ENCODE measurements around the gene KY.

KY gene

DNA sequence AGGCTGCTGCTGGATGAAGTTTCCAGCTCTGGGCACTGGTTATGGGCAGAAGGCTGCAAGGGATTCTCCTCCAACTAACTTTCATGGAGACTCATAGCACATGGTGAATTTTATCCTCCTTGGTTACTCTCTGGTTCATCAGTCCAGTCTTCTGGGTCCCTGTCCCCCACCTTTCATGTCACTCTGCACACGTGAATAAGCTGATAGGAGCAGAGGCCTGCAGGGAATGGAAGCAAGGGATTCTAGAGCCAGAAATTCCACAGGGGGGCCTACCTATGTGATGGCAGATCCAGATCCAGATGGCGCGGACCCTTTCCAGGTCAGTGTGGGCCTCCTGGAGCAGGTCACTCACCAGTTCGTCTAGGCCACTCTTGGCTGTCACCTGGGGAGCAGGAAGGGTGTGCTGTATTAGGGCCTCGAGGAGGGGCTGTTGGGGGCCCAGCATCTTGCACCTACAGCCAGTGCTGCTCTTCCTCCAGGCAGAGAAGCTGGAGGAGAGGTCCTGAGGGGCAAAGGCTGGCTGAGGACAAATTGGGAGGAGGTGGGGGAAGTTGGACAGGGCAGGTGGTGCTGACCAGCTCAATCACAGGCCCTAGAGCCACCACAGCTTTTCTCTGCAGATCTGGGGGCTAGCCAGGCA lies 30.2 kb downstream of the KY start:
- DNase-seq (ENCODE audit: low read depth in 2 of 2, low spot score in 1 of 2) = no peak

DNA sequence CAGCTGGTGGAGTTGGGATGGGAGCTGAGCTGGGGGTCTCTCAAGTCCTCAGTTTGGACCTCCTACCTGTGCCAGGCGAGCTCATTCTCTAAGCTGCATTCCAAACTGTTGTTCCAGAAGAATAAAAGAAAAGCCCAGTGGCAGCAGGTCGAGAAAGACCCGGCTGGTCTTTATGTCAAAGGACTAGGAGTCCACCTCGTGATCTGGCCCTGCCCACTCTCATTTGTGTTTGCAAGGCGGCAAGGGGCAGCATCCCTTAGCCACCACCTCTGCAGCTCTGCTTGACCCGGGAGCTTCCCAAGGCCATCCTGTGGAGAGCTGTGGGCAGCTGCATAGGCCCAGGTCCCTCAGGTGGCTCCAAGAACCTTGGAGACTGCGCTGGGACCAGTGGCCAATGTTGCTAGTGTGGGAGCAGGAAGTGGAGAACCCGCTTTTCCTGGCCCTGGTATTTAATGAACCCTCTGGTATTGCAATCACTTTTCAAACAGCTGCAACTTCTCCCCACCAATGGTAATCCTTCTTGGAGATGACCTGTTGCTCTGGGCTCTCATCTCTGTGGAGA lies 30.9 kb downstream of the KY start:
- no peak for DNase-seq (ENCODE audit: low read depth in 2 of 2, low spot score in 1 of 2)

GRCh38 chr3:134619301-134619615 lies 31.6 kb downstream of the KY start:
- no peak for DNase-seq (ENCODE audit: low read depth in 2 of 2, low spot score in 1 of 2)

- DNase-seq (ENCODE audit: low read depth in 2 of 2, low spot score in 1 of 2) = no peak
Measured at GRCh38 chr3:134618478-134619300, 32.1 kb downstream of the KY start.

GRCh38 chr3:134617608-134618477 lies 33.0 kb downstream of the KY start:
- DNase-seq (ENCODE audit: low read depth in 2 of 2, low spot score in 1 of 2) = no peak

- no peak for DNase-seq (ENCODE audit: low read depth in 2 of 2, low spot score in 1 of 2)
Measured at GRCh38 chr3:134615743-134616142, 35.1 kb downstream of the KY start.

DNA sequence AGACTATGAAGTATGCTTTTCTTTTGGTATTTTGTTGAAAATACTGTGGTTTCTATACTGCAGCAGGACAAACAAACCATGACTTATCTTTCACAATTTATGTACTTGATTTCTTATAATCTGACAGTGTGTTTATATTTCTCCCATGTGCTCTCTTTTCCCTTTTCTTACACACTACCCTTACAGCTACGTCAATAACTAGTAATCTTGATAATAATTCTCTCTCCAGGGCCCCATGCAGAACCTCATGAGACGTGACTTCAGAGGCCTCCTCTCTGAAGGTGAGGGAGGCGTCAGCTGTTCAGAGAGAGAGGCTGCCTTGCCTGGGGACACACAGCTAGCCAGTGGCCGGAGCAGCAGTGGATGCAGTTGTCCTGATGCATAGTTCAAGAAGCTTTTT lies 35.9 kb downstream of the KY start:
- no peak for DNase-seq (ENCODE audit: low read depth in 2 of 2, low spot score in 1 of 2)

- DNase-seq (ENCODE audit: low read depth in 2 of 2, low spot score in 1 of 2) = no peak
Measured at GRCh38 chr3:134613006-134613520, 37.8 kb downstream of the KY start.

DNA sequence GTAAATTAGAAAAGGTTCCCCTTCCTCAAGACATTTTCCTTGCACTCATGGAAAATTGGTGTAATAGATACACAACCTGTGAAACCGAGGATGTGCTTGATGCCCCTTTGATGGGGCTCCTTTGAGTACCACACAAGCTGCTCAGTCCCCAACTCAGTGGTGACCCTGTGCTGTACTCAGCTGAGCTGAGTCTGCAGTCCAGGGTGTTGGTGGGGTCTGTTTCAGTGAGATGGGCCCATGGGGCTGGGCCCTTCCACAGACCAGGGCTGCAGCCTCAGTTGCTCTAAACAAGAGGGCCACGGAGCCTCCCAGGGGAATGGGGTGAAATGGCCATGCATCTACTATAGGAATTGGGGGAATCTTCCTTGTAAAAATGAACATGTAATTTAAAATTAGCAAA lies 39.3 kb downstream of the KY start:
- DNase-seq (ENCODE audit: low read depth in 2 of 2, low spot score in 1 of 2) = no peak

DNA sequence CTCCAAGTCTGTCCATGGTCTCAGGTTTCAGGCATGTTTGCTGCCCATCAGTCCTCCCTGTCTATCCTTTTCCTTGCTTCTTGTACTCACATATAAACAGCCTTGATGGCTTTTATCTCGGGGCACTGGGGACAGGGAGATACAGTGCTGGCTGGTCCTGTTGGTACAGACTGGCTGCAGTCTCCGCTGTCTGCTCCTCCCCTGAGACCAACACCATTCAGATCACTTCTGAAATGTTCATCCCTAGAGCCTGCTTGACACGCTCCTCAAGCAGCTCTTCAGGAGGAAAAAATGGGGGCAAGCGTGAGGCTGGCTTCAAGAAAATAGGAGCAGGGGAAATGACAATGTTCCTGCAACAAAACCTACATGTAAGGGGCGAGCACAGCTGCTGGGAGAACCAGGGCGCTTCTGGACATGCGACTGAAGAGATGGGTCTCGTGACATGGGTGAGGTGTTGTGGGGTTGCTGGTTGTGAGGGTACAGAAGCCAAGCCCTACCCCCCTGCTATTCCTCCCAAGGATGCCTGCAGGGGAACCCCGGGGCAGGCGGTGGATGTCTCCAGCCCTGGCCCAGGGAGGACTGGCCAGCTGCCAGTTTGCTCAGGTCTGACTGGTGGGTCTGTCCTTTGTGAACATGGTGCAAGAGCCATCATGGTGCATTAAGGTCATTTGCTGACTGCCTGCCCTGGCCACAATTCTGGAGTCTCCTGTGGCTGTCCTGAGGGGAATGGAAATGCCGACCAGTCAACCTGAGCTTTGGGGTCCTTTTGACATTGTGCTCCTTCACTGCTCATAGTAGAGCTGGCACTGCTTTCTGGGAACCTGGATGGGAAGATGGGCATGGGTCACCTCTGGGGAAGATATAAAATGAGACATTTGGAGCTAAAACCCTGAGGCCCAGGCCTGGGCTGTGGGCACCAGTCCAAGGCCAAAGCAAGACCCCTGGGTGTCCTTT lies 40.1 kb downstream of the KY start:
- DNase-seq (ENCODE audit: low read depth in 2 of 2, low spot score in 1 of 2) = no peak

GRCh38 chr3:134609821-134610431 lies 40.9 kb downstream of the KY start:
- no peak for DNase-seq (ENCODE audit: low read depth in 2 of 2, low spot score in 1 of 2)

GRCh38 chr3:134608771-134609435 lies 41.9 kb downstream of the KY start:
- DNase-seq (ENCODE audit: low read depth in 2 of 2, low spot score in 1 of 2) = no peak

GRCh38 chr3:134608023-134608770 lies 42.6 kb downstream of the KY start:
- no peak for DNase-seq (ENCODE audit: low read depth in 2 of 2, low spot score in 1 of 2)

DNA sequence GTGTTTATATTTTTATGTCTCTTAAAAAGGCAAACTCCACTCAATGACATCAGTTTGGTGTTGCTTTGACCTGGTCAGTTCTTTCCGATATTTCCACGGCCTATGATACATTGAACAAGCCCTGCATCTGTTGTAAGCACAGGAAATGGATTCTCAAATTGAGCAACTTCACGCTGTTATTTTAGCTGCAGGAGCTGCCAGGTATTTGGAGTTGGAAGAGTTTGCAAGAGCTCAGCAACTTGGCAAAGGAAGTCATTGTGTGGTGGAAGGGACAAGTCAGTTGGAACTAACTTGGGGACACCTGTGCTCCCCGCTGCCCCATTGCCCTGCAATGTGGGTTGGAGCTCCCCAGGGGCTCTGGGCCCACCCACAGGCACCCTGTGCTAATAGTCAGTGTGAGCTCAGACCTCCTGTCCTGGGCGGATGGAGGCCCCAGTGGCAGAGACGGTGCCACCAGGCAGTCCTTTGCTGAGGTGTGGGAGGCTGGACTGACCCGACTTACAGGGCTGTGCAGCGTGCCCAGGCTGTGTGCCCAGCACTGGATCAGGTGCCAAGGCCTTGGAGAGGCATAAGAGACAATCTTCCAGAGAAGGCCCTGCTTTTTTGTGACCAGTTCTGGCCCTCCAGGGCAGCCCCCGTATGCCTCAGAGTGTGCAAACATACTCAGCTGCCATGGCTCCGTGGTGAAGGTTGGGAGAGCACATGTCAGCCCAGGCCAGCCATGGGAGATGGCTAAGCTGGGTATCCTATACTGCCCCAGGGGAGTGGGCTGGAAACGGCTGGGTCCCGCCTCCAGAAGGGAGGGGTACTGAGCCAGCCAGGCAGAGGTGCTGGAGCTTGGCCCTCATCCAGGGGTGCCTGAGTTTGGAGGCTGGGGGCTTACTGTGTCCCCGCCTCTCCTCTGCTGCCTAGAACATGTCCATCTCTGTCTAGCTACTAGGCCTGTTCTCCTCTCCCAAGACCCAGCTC lies 43.5 kb downstream of the KY start:
- no peak for DNase-seq (ENCODE audit: low read depth in 2 of 2, low spot score in 1 of 2)

- DNase-seq (ENCODE audit: low read depth in 2 of 2, low spot score in 1 of 2) = no peak
Measured at GRCh38 chr3:134606033-134607025, 44.5 kb downstream of the KY start.

GRCh38 chr3:134605556-134605955 lies 45.3 kb downstream of the KY start:
- DNase-seq (ENCODE audit: low read depth in 2 of 2, low spot score in 1 of 2) = no peak

Measured in stimulated activated CD8-positive, alpha-beta memory T cell treated with anti-CD3 and anti-CD28 coated beads, Interleukin-4, amount 100 ng/mL, for 1 hour (primary cell).